ENCODE measurements around the gene ADD1.

Gene ADD1

DNA sequence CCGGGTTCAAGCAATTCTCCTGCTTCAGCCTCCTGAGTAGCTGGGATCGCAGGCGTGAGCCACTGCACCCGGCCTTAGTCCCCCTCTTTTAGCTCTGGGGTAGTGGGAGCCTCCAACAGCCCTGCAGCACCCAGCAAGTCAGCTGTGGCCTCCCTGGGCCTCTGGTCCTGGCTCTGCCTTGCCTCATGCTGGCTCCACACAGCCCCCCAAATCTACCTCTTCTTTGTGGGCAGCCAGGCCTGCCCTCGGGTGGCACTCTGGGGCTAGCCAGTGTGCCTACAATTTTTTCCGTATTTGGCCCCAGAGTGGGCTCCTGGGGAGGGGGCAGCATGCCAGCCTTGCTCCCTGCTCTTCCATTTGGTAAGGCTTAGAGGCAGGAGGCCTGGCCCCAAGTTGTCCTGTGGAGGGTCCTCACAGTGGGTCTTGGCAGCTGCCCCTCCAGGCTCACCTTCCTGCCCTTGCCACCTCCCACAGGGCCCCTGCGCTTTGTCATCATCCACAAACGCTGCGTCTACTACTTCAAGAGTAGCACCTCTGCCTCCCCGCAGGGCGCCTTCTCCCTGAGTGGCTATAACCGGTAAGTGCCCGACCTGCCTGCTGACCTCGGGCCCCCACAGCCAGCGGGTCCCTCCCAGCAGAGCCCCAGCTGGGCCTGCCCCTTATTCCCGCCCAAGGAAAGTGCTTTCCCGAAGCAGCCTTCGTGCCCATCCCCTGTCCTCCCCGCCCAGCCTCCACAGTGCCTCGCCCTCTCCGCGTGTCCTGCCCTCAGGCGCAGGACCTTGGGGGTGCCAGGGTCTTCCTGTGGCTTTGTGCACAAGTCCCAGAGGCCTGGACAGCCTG, 21.0 kb upstream of the ADD1 start:
- DNase-seq (ENCODE audit: insufficient read length, low spot score) (no peak), FAIRE-seq (no peak)
- no peak for TF ChIP-seq POLR2A (IDR thresholded peaks at IDR 0.05; ENCODE audit: low read depth, low read length)

DNA sequence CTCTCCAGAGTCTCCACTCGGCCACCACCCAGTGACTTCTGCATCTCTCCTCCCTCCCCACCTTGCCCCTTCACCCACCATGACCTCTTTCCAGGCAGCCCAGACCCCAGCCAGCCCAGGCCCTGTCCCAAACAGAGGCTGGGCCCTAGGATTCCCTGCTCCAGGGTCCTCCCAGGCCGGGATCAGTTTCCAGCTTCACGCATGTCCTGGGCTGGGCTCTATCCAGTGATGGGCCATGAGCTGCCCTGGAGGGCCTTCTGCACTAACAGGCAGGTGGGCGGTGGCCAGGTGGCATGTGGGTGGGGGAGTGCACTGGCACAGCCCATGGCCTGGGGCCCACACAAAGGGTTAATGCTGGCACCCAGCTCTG, 20.4 kb upstream of the ADD1 start:
- no peak for DNase-seq (ENCODE audit: insufficient read length, low spot score)
- TF ChIP-seq POLR2A (IDR thresholded peaks at IDR 0.05; ENCODE audit: low read depth, low read length), result no peak
- no peak for FAIRE-seq

DNA sequence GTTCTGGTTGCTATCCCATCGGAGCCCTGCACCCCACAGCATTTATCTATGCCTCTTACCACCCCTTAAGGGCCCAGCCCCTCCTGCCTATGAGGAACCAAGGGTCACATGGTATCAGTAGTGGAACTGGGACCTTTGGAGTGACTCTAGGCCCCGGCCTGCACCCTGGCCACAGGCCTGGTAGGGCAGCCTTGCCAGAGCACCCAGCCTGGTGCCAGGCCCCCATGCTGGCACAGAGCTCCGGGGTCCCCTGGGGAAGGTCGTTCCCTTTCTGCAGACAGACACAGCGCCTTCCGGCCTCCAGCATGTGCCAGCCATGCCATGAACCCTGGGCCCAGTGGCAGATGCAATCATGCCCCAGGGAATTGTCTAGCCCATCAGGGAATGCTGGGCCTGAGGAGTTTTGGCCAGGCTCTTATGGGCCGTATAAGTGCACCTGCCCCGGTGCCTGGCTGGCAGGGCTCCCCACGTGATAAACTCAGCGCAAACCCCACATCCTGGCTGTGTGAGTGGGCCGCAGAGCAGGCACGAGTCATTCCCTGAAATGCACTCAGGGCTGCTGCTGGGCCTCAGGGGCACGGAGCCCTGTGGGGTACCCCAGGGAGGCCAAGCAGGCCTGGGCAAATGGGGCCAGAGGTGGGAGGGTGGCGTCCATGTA, 19.8 kb upstream of the ADD1 start:
- DNase-seq (ENCODE audit: insufficient read length, low spot score) (no peak), FAIRE-seq (no peak)
- TF ChIP-seq POLR2A (IDR thresholded peaks at IDR 0.05; ENCODE audit: low read depth, low read length), result no peak

DNA sequence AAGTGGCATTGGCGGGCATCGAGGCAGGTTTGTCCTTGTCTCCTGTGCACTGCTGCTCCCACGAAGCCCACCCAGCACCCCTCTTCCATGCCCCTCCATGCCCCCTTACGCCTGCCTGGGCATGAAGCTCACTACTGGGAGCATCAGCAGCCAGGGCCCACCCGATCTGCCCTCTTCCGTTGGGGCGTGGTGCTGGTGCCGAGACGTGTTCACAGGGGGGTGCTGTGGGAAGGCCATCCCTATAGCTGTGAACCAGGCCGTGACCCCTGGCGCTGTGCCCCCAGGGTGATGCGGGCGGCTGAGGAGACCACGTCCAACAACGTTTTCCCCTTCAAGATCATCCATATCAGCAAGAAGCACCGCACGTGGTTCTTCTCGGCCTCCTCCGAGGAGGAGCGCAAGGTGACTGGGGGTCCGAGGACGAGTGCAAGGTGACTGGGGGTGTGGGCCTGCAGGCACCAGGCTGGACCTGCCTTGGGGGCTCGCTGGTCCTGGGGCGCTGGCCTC, 19.3 kb upstream of the ADD1 start:
- DNase-seq (ENCODE audit: insufficient read length, low spot score), result no peak

DNA sequence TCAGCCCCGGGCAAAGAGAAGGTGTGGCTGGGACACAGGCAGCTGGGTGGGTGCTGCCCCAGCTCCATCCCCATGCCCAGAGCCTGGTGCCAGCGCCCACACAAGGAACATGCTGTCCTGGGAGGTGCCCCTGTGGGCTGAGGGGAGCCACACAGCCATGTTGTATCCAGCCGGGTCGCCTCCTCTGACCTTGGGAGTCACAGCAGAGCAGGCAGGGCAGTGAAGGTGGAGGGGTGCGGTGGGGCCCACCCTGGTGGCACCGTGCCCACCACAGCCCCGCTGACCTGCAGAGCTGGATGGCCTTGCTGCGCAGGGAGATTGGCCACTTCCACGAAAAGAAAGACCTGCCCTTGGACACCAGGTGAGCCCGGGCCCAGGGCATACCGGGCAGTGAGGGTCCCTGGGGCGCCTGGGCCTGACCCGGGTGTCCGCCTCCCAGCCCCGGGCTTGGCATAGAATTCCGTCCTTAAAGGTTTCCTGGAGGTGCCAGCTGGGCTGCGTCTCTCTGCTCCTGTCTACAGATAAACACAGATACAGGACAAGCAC, 18.7 kb upstream of the ADD1 start:
- no peak for FAIRE-seq
- TF ChIP-seq POLR2A (IDR thresholded peaks at IDR 0.05; ENCODE audit: low read depth, low read length), result no peak
- no peak for DNase-seq (ENCODE audit: insufficient read length, low spot score)

More for the DNA sequence above, 19.3 kb upstream of the ADD1 start:
- FAIRE-seq, result no peak
- TF ChIP-seq POLR2A (IDR thresholded peaks at IDR 0.05; ENCODE audit: low read depth, low read length), result no peak

DNA sequence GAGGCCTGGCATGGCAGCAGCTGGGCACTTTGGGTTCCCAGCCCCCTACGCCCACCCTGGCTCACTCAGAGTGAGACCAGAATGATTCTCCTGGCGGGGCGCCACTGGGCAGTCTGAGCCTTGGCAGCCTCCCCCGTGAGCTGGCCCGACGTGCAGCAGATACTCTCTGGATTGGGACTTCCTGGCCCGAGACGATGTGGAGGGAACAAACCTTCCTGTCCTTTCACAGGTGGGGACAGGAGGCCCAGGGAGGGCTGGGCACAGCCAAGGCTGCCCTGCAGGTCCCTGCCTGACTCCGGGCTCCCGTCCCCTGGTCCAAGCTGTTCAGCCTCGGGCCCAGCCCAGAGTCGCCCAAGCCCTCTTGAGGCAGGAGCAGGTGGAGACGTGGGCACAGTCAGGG, 17.9 kb upstream of the ADD1 start:
- FAIRE-seq (no peak), DNase-seq (ENCODE audit: insufficient read length, low spot score) (no peak)
- TF ChIP-seq POLR2A (IDR thresholded peaks at IDR 0.05; ENCODE audit: low read depth, low read length), result no peak

DNA sequence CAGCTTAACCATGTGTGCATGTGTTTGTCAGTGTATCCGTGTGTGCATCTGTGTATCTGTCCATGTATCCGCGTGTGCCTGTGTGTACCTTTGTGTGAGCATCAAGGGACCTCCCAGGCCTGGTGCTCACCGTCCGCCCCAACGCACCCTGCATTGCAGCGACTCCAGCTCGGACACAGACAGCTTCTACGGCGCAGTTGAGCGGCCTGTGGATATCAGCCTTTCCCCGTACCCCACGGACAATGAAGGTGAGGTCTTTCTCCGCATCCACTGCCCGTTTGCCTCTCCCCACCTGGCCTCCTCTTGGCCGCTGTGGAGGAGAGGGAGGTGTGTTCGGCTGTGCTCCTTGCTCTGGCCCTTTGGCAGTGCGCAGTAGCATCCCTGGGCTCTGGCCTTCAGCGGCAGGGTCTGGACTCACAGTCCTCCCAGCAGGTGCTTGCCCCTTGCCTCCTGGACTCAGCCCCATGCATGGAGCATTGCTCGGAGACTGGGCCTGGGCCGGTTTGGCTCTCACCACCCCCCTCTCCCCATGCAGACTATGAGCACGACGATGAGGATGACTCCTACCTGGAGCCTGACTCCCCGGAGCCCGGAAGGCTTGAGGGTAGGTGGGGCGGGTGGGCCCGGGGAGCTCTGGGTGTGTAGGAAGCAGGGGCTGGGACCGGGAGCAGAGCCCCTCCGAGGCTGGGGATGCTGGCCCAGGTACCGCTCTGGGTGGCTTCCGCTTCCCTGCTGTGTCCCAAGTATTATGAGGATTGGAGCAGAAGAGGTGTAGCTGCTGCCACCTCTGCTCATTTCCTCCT, 16.4 kb upstream of the ADD1 start:
- TF ChIP-seq POLR2A (IDR thresholded peaks at IDR 0.05; ENCODE audit: low read depth, low read length), result no peak
- FAIRE-seq (no peak), DNase-seq (ENCODE audit: insufficient read length, low spot score) (no peak)

DNA sequence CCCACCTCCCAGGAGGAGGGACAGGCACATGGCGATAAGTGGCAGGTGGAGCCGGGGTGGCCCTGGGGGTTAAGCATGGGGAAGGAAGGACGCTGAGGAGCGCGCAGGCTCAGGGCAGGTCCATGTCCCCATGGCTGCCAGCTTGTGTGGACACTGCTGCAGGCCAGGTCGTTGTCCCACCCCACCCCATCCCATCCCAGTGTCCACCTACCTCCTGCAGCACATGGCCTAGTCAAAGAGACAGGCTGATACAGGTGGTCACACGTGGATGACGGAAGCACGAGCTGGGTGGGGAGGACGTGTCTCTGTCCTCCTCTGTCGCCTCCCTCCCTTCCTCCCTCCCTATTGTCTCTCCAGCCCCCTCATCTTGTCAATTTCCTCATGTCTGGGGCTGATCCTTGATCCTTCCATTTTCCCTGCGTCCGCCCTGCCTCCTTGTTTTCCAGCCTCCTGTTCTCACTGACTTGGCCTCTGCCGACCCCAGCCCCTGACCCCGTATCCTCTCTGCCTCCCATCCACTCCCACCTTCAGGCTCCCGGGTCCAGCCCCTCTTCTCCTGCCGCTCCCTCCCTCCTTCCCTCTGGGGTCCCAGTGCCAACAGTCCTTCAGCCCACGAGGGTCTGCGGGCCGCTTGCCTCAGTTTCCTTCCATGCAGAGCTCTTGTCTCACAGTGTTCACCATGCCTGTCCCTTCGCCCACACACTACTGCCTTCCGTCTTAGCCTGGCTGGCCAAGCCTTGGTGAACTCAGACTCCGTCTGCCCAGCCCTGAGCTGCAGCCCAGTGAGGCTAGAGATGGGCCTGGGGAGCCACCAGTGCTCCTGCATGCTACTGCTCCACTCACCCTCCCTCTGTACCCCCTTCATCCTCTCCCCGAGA, 15.5 kb upstream of the ADD1 start:
- FAIRE-seq (no peak), DNase-seq (ENCODE audit: insufficient read length, low spot score) (no peak)
- TF ChIP-seq POLR2A (IDR thresholded peaks at IDR 0.05; ENCODE audit: low read depth, low read length), result no peak

DNA sequence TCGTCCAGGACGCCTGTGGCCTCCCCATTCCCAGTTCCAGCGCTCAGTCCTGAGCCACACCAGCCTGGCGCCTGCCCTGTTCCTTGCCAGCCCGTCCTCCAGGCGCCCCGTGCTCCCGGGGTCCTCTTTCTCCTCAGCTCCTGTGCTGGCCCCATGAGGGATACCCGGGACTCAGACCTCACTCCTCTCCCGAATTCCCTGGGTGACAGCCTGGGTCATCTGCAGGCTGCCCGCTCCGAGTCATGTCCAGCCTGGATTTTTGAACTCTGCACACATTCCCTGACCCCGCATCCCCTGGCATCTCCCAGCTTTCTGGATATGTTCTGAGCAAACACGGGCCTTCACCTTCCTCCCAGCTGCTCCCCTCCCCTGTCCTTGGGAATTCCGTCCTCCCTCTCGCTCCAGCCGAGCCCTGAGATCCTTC, 14.9 kb upstream of the ADD1 start:
- FAIRE-seq (no peak), DNase-seq (ENCODE audit: insufficient read length, low spot score) (no peak)
- TF ChIP-seq POLR2A (IDR thresholded peaks at IDR 0.05; ENCODE audit: low read depth, low read length), result no peak

DNA sequence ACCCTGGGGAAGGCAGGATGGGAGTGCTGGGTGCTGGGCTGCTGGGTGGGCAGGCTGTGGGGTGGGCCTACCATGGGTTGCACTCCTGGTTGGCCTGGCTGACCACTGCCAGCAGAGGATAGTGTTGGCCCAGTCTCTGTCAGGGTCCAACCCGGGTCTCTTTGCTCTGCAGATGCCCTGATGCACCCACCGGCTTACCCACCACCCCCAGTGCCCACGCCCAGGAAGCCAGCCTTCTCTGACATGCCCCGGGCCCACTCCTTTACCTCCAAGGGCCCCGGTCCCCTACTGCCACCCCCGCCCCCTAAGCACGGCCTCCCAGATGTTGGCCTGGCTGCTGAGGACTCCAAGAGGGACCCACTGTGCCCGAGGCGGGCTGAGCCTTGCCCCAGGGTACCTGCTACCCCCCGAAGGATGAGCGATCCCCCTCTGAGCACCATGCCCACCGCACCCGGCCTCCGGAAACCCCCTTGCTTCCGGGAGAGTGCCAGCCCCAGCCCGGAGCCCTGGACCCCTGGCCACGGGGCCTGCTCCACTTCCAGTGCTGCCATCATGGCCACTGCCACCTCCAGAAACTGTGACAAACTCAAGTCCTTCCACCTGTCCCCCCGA, 14.2 kb upstream of the ADD1 start:
- no peak for FAIRE-seq
- TF ChIP-seq POLR2A (IDR thresholded peaks at IDR 0.05; ENCODE audit: low read depth, low read length), result no peak
- DNase-seq (ENCODE audit: insufficient read length, low spot score), result no peak

DNA sequence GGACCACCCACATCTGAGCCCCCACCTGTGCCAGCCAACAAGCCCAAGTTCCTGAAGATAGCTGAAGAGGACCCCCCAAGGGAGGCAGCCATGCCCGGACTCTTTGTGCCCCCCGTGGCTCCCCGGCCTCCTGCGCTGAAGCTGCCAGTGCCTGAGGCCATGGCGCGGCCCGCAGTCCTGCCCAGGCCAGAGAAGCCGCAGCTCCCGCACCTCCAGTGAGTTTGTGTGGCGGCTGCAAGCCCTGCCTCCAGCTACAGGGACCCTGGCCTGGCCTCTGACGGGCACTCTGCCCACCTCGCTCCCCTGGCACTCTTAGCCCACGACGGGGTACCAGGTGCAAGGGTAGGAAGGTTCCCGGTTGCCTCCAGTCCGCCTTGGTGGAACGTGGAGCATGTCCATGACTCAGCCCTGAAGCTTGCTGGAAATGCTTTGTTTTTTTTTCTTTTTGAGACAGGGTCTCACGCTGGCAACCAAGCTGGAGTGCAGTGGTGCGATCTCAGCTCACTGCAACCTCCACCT, 13.7 kb upstream of the ADD1 start:
- FAIRE-seq (no peak), DNase-seq (ENCODE audit: insufficient read length, low spot score) (no peak)
- TF ChIP-seq POLR2A (IDR thresholded peaks at IDR 0.05; ENCODE audit: low read depth, low read length), result no peak

Measured in H54 (cell line).